Measurements from ENCODE around the gene FAM24B.

DNA sequence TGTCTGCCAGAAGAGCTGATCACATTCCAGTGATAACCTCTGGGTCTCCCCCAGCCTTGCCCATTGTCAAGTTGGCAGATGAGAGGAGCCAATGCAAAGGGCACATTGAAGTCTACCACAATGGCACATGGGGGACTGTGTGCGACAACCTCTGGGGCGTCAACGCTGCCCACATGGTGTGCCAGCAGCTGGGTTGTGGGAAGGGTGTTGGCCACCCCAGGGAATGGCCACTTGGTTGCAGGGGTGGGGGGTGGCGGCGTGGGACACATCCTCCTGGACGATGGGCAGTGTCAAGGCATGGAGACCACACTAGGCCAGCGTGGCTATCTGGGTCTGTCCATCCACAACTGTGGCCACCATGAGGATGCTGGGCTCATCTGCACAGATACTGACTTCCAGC is 77.1 kb downstream of the FAM24B start:
- TF ChIP-seq, protein P1, sequence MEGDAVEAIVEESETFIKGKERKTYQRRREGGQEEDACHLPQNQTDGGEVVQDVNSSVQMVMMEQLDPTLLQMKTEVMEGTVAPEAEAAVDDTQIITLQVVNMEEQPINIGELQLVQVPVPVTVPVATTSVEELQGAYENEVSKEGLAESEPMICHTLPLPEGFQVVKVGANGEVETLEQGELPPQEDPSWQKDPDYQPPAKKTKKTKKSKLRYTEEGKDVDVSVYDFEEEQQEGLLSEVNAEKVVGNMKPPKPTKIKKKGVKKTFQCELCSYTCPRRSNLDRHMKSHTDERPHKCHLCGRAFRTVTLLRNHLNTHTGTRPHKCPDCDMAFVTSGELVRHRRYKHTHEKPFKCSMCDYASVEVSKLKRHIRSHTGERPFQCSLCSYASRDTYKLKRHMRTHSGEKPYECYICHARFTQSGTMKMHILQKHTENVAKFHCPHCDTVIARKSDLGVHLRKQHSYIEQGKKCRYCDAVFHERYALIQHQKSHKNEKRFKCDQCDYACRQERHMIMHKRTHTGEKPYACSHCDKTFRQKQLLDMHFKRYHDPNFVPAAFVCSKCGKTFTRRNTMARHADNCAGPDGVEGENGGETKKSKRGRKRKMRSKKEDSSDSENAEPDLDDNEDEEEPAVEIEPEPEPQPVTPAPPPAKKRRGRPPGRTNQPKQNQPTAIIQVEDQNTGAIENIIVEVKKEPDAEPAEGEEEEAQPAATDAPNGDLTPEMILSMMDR (IDR thresholded peaks at IDR 0.05), result no peak
- TF ChIP-seq POLR2AphosphoS5 (IDR thresholded peaks at IDR 0.05), result no peak
- TF ChIP-seq POLR2A (IDR thresholded peaks at IDR 0.05), result no peak
